HG03108 (cell line): ENCODE results near the gene ADGRF3.
"Not testable (repeated sequence)": the region's sequence is repeated elsewhere in the genome, so short reads cannot be mapped to it uniquely, and the experiment has no call there.

Experiments
- ATAC-seq: cut with Tn5 transposase; IDR thresholded peaks from one replicate; pipeline ENCODE4 v1.9.1; 2021; ENCODE audit warnings: moderate library complexity; ENCODE audit not compliant: unreplicated experiment

Gene ADGRF3

GRCh38 chr2:26318950-26319349 lies 27.6 kb downstream of the ADGRF3 start:
- no peak for ATAC-seq

- ATAC-seq = no peak
Measured at GRCh38 chr2:26317377-26318105, 29.0 kb downstream of the ADGRF3 start.

- ATAC-seq = no peak
Measured at GRCh38 chr2:26316845-26317244, 29.7 kb downstream of the ADGRF3 start.

GRCh38 chr2:26316041-26316440 lies 30.5 kb downstream of the ADGRF3 start:
- ATAC-seq = no peak

- ATAC-seq = no peak
Measured at GRCh38 chr2:26314243-26314642, 32.3 kb downstream of the ADGRF3 start.

- ATAC-seq = no peak
Measured at GRCh38 chr2:26313446-26313845, 33.1 kb downstream of the ADGRF3 start.

DNA sequence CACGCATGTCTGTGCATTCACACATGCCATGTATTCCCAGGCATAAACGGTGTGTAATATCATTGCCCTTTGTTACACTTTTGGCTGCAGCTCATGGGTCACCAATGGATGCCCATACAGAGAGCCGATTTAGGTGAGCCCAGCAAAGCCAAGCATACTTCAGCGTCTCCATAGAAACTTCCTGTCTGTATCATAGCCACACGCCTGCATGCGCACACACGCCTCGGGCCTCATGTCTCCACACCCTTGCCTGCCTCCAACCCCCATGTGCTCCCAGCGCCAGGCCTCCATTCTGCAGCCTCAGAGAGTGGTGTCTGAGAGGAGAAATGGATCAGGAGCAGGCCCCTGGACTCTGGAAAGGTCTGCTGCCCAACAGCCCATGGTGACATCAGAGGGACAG lies 34.1 kb downstream of the ADGRF3 start:
- ATAC-seq = no peak

DNA sequence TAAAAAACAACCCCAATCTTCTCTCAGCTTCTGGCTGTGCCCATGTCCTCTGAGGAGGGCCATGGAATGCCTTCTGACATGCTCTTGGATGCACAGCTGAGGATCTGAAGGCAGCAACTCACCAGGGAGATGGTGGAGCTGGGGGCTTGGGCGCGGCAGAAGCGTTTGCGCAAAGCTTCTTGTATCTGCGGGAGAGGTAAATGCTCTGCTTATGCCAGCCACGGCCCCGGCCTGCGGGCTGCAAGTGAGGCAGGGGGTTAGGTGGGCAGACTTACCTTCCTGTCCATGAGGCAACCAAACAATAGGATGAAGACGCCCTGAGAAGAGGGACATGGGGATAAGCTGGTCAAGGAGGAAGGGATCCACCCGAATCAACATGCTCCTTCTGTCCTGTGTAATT lies 36.7 kb downstream of the ADGRF3 start:
- no peak for ATAC-seq

DNA sequence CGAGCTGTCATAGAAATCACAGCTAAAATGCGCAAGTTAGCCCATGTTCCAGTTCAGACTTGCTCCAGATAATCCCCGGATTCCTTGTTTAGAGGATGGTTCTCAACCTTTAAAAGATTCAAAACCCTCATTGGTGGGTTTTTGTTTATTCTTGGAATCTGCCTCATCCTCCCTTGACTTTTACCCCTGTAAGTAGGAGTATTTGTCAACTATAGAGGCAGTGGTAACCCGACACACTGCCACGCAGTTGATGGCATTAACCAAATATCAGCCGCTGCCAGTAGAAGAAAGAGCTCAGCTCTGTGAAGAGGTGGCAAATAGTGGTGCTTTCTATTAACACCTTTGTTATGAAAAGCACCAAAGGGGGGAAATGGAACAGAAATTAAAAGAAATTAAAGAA lies 41.0 kb downstream of the ADGRF3 start:
- no peak for ATAC-seq

DNA sequence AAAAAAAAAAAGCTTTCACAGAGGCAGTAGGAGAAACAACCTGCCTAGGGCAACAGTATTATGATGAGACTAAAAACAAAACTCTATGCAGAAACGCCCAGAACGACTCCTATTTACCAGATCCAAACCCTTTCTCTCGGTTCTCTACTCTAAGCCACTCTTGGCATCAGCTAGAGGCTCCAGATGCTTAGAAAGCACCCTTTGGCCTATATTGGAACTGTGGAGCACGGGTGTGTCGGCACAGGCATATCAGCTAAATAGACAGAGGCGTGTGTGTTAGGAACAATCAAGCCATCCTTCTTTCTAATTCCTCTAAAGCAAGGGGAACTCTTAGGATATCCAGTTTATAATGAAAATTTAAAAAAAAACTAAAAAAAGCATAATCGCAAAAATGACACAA lies 41.5 kb downstream of the ADGRF3 start:
- ATAC-seq = not testable (repeated sequence)

DNA sequence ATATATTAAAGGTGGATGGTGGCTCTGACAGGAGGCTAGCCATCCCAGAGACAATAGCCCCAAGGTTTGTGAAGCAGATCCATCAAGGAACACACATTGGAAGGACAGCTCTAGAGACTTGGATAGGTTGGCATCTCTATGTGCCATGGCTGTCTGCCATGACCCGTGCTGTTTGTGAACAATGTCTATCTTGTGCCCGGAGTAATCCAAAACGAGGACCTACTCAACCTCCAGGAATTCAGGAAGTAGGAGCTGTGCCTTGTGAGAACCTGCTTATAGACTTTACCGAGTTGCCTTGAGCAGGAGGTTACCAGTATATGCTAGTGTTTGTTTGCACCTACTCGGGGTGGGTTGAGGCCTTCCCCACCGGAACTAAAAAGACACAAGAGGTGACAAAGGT lies 43.7 kb downstream of the ADGRF3 start:
- no peak for ATAC-seq

DNA sequence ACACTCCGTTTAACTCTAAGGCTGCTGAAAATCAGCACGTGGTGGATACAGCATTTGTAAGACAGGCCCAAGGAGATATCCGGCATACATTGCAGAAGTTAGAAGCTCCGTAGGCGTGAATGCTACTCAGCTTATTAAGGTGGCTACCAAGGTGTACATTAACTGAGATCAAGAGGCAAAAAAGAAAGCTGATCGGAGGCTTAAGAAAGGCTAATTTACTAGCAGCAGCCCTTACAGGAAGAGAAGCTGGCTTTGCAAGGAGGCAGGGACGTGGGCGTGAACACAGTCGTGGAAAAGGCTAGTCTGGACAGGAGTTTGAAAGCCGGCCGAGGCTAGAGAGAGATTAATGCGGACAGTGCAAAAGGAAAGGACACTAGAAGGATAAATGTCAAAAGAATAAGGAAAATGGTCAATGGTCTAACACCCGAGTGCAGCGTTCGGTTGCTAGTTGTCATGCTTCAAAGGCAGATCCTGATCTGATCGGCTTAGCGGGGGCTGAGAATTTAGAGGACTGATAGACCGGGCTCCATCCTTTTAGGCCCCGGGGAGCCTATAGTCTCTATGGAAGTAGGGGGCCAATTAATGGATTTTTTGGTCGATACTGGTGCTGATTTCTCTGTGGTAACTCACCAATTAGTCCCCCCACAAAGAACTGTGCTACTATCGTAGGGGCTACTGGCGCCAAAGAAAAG lies 46.2 kb downstream of the ADGRF3 start:
- no peak for ATAC-seq

DNA sequence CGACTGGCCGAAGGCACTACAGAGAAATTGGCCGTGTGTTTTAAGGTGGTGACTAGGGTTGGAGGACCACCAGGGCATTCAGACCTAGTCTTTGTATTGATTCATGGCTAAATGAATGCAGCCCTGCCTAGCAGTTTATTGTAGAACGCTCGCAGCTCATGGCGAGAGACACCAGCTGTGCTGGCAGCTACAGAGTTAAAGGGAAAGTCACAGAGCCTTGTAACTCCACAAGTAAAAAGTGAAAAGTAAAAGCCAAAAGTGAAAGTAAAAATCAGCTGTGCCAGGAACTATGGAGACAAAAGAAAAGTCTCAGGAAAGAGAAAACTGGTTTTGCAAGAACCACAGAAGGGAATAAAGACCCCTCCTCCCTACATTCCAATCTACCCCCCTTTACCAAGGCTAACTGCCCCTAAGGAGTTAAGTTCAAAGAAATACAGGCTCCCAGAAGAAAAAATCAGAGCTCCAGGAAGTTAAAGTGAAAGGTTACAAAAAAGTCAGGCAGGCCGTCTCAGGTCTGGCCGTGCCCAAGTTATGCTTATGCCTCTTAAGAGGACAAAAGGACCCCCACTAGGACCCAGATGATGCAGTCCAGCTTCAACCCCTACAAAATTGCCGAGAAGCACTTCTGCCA lies 47.0 kb downstream of the ADGRF3 start:
- no peak for ATAC-seq

DNA sequence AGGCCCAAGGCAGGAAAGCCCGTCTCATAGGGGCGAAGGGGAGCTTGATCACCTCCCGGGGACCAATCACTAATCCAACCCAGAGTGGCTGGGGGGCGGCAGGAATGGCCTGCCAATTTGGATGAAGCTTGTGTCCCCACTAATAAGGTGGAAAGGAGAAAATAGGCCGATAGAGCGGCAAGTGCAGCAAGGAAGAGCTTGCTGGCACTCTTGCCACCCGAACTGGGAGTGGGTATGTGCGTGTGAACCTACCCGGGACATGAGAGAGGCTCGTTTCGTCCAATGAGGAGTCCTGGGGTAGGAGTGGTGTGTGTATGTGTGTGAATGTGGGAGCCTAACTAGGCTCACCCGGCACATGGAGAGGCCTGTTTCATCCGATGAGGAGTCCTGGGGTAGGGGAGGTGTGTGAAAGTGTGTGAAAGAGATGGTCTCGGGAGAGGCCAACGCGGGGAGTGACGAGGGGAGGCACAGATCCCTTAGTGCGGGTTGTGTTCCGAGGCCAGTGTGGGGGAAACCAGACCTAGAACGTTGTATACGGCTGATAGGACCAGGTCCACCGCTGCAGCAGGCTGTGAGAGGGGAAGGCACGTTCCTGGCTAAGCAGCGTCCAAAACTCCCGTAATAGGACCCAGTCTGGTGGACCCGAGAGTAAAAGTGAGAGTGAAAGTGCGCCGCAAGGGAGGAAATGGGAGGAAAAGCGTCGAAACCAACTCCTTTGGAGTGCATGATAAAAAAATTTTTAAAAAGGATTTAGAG lies 47.8 kb downstream of the ADGRF3 start:
- ATAC-seq = no peak

- no peak for ATAC-seq
Measured at GRCh38 chr2:26298286-26298637, 48.3 kb downstream of the ADGRF3 start.

GRCh38 chr2:26297061-26297460 lies 49.5 kb downstream of the ADGRF3 start:
- no peak for ATAC-seq

GRCh38 chr2:26295511-26295910 lies 51.1 kb downstream of the ADGRF3 start:
- ATAC-seq = no peak

GRCh38 chr2:26292646-26293045 lies 53.9 kb downstream of the ADGRF3 start:
- ATAC-seq = no peak

DNA sequence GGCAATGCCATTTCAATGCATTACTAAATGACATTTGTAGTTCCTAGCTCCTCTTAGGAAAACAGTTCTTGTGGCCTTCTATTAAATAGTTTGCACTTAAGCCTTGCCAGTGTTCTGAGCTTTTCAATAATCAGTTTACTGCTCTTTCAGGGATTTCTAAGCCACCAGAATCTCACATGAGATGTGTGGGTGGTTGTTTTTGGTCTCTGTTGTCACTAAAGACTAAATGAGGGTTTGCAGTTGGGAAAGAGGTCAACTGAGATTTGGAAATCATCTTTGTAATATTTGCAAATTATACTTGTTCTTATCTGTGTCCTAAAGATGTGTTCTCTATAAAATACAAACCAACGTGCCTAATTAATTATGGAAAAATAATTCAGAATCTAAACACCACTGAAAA lies 56.6 kb downstream of the ADGRF3 start:
- ATAC-seq = no peak

DNA sequence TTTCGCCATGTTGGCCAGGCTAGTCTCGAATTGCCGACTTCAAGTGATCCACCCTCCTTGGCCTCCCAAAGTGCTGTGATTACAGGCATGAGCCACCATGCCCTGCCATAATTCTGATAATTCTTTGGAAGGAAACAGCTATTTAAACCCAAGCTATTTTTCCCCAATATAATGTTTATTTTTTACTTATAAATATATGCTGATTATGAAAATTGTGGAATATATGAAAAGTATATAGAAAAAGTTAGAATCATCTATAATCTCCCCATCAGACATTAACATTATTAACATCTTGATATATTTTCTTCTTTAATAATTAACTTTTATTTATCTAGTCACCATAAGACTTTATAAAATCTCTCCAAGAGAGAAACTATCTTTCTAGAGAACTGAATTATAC lies 60.7 kb downstream of the ADGRF3 start:
- no peak for ATAC-seq

DNA sequence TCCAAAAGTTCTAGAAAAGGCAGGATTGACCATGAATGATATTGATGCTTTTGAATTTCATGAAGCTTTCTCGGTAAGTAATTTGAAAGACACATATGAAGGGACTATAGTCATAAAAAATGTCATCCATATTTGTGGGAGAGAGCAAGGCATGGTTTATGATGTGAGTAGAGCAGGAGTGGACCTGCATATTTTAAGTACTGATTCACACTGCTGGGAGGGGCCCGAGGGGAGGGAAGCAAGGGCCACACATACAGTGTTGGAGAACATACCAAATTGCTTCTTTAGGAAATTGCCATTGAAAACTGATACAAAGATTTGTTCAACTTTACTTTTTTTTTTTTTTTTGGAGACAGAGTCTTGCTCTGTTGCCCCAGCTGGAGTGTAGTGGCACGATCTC lies 62.5 kb downstream of the ADGRF3 start:
- no peak for ATAC-seq

DNA sequence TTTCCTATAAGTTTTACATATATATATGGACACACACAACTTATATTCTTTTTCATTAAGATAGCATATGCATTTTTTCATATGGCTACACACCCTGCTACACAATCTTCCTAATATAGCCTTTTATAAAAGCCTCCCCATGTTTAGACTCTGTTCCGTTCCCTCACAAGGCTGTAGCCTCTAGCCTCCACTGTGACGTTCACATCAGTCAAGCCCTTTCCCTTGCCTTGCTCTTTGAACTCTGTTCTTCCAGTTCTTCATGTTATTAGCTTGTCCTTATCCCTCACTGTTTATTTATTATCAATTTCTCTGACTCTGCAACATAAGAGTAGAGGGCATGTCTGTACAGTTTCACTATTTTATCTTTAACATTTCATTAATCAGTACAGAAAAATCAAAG lies 63.0 kb downstream of the ADGRF3 start:
- no peak for ATAC-seq
